Measurements from ENCODE around the gene STK39.

DNA sequence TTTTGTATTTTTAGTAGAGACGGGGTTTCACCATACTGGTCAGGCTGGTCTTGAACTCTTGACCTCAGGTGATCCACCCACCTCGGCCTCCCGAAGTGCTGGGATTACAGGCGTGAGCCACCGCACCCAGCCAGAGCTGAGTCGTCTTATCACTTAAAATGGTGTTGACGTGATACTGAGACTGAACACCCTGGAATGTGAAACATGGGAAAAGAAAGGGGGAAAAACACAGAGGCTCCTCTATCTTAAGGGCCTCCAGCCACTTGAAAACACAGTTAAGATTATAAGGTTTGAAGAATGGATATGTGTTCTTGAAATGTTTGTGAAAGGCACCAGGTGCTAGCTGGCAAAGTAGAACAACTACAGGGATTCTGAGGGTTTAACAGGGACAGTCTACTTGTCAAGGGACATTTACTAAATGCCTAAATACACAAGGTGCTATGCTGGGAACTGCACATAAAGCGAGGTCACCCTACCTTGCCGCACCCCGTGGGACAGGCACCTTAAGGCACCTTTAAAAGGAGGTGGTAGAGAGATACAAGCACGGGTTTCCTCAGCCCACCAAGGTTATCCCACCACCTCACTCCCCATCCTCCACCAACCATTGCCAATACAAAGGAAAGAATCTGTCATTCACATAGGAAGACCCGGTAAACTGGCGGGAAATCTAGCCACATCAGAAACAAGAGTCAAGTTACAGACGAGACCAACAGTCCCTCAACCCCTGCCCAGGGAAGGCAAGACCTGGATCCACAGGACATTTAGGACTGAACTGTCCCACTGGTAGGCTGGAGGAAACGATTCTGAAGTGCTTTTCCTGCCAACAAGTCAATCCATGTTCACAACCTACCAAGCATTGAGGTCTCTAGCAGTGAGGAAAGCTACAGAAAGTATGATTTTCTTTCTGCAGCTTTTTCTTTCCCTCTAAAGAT lies 43.4 kb downstream of the STK39 start:
- TF ChIP-seq, protein P1, sequence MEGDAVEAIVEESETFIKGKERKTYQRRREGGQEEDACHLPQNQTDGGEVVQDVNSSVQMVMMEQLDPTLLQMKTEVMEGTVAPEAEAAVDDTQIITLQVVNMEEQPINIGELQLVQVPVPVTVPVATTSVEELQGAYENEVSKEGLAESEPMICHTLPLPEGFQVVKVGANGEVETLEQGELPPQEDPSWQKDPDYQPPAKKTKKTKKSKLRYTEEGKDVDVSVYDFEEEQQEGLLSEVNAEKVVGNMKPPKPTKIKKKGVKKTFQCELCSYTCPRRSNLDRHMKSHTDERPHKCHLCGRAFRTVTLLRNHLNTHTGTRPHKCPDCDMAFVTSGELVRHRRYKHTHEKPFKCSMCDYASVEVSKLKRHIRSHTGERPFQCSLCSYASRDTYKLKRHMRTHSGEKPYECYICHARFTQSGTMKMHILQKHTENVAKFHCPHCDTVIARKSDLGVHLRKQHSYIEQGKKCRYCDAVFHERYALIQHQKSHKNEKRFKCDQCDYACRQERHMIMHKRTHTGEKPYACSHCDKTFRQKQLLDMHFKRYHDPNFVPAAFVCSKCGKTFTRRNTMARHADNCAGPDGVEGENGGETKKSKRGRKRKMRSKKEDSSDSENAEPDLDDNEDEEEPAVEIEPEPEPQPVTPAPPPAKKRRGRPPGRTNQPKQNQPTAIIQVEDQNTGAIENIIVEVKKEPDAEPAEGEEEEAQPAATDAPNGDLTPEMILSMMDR (conservative IDR thresholded peaks at IDR 0.05; ENCODE audit: low read depth, low read length), result no peak
- no peak for TF ChIP-seq POLR2A (IDR thresholded peaks at IDR 0.05; ENCODE audit: low read depth, low read length)
- TF ChIP-seq NFE2L2 (IDR thresholded peaks at IDR 0.05; ENCODE audit: low read depth, low read length), result no peak
- no peak for TF ChIP-seq CHD1 (IDR thresholded peaks at IDR 0.05; ENCODE audit: low read depth, low read length)
- no peak for TF ChIP-seq RCOR1 (IDR thresholded peaks at IDR 0.05; ENCODE audit: insufficient replicate concordance, low read length)
- TF ChIP-seq RFX5 (IDR thresholded peaks at IDR 0.05; ENCODE audit: low read depth, low read length), result no peak
- TF ChIP-seq, protein P2, sequence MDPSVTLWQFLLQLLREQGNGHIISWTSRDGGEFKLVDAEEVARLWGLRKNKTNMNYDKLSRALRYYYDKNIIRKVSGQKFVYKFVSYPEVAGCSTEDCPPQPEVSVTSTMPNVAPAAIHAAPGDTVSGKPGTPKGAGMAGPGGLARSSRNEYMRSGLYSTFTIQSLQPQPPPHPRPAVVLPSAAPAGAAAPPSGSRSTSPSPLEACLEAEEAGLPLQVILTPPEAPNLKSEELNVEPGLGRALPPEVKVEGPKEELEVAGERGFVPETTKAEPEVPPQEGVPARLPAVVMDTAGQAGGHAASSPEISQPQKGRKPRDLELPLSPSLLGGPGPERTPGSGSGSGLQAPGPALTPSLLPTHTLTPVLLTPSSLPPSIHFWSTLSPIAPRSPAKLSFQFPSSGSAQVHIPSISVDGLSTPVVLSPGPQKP (IDR thresholded peaks at IDR 0.05; ENCODE audit: borderline replicate concordance, low read depth, low read length), result no peak
- no peak for TF ChIP-seq SMC3 (IDR thresholded peaks at IDR 0.05; ENCODE audit: low read depth, low read length)
- TF ChIP-seq, protein P3, sequence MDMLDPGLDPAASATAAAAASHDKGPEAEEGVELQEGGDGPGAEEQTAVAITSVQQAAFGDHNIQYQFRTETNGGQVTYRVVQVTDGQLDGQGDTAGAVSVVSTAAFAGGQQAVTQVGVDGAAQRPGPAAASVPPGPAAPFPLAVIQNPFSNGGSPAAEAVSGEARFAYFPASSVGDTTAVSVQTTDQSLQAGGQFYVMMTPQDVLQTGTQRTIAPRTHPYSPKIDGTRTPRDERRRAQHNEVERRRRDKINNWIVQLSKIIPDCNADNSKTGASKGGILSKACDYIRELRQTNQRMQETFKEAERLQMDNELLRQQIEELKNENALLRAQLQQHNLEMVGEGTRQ (IDR thresholded peaks at IDR 0.05; ENCODE audit: low read depth, low read length), result no peak
- no peak for TF ChIP-seq BHLHE40 (IDR thresholded peaks at IDR 0.05; ENCODE audit: low read depth, low read length)
- TF ChIP-seq CEBPB (IDR thresholded peaks at IDR 0.05; ENCODE audit: low read depth, low read length), result no peak
